ENCODE data around the gene SLCO4C1.

Gene SLCO4C1

GRCh38 chr5:102262688-102263087 is 33.4 kb downstream of the SLCO4C1 start:
- no peak for DNase-seq (ENCODE audit: low spot score)

GRCh38 chr5:102249381-102249780 is 46.7 kb downstream of the SLCO4C1 start:
- DNase-seq (ENCODE audit: low spot score): no peak

GRCh38 chr5:102243213-102243612 is 52.9 kb downstream of the SLCO4C1 start:
- no peak for DNase-seq (ENCODE audit: low spot score)

- no peak for DNase-seq (ENCODE audit: low spot score)
Observed at GRCh38 chr5:102241809-102242421, 54.2 kb downstream of the SLCO4C1 start.

- no peak for DNase-seq (ENCODE audit: low spot score)
Observed at GRCh38 chr5:102231693-102232619, 64.1 kb downstream of the SLCO4C1 start.

- DNase-seq (ENCODE audit: low spot score): no peak
Observed at GRCh38 chr5:102229685-102230084, 66.4 kb downstream of the SLCO4C1 start.

GRCh38 chr5:102226321-102226720 is 69.8 kb downstream of the SLCO4C1 start:
- DNase-seq (ENCODE audit: low spot score): no peak

GRCh38 chr5:102223542-102224477 is 72.3 kb downstream of the SLCO4C1 start:
- DNase-seq (ENCODE audit: low spot score): peak; percentile 58

- DNase-seq (ENCODE audit: low spot score): no peak
Observed at GRCh38 chr5:102222772-102223171, 73.3 kb downstream of the SLCO4C1 start.

GRCh38 chr5:102221949-102222348 is 74.1 kb downstream of the SLCO4C1 start:
- no peak for DNase-seq (ENCODE audit: low spot score)

- DNase-seq (ENCODE audit: low spot score): peak; percentile 11
Observed at GRCh38 chr5:102218159-102218558, 77.9 kb downstream of the SLCO4C1 start.

- no peak for DNase-seq (ENCODE audit: low spot score)
Observed at GRCh38 chr5:102216678-102217077, 79.4 kb downstream of the SLCO4C1 start.

- no peak for DNase-seq (ENCODE audit: low spot score)
Observed at GRCh38 chr5:102211165-102211564, 84.9 kb downstream of the SLCO4C1 start.

GRCh38 chr5:102200861-102201260 is 95.2 kb downstream of the SLCO4C1 start:
- no peak for DNase-seq (ENCODE audit: low spot score)

- no peak for DNase-seq (ENCODE audit: low spot score)
Observed at GRCh38 chr5:102196481-102196880, 99.6 kb downstream of the SLCO4C1 start.

Data from RKO (cell line).